Breast epithelium (tissue), 4 donors: ENCODE results near the gene TTC7B. TPM values are rescaled to one million over a fixed set of nuclear protein-coding genes. Genes with fewer than 3 reads are reported as not detected.

Source experiments
- DNase-seq, 2 donors: peaks; one replicate each; pipeline ENCODE4 v3.0.0-alpha.2; 2019; ENCODE audit warnings: low spot score in 2 of 2
- H3K27ac ChIP-seq, 2 donors: fragments of 200-600 bp; sonication (generic) in 1 of 2; one replicate each; pipeline ENCODE4 v1.5.1; 2016 to 2019; ENCODE audit warnings: mild to moderate bottlenecking in 1 of 2
- H3K27me3 ChIP-seq, 2 donors: fragments of 200-600 bp; sonication (generic) in 1 of 2; one replicate each; pipeline versions ENCODE4 v1.5.1 to v1.6.0; 2017 to 2019; ENCODE audit warnings: control low read depth in 1 of 2, mild to moderate bottlenecking in 1 of 2
- H3K36me3 ChIP-seq: fragments of 200-600 bp; one replicate; pipeline ENCODE4 v1.5.1; 2019
- H3K4me1 ChIP-seq, 2 donors: fragments of 200-600 bp; sonication (generic); one replicate each; pipeline ENCODE4 v1.5.1; 2016 to 2019; ENCODE audit warnings: control low read depth in 1 of 2
- H3K4me3 ChIP-seq, 3 donors: fragments of 200-600 bp; sonication (generic); 1 replicate in 2 of 3; 2 replicates in 1 of 3; pipeline ENCODE4 v1.5.1; 2016 to 2019; ENCODE audit warnings: mild to moderate bottlenecking in 3 of 3, moderate library complexity in 2 of 3
- H3K9me3 ChIP-seq, 2 donors: fragments of 200-600 bp; sonication (generic) in 1 of 2; one replicate each; pipeline ENCODE4 v1.5.1; 2016 to 2019; ENCODE audit warnings: control low read depth in 1 of 2
- POLR2A ChIP-seq: fragments of 450-650 bp; IDR thresholded peaks from one replicate; pipeline ENCODE4 v1.6.1; 2016; ENCODE audit warnings: antibody characterized with exemption, mild to moderate bottlenecking, moderate library complexity
- POLR2AphosphoS5 ChIP-seq, 3 donors: sonication (generic); formaldehyde crosslinking; IDR thresholded peaks; one replicate each; pipeline ENCODE4 v1.6.1; 2017; ENCODE audit warnings: antibody characterized with exemption in 3 of 3
- intact Hi-C: fragments of 100-400 bp; cut with DNase I; formaldehyde crosslinking; loops from one replicate; pipeline ENCODE4 v1.15.1; 2023; ENCODE audit warnings: low total_unique reads
- total RNA-seq, 3 donors: library from RNA; depleted of rRNA; stranded (reverse); fragments of >200 nt; gene quantifications; one replicate each; pipeline ENCODE4 v1.1.0, GENCODE V29; 2016
- TF ChIP-seq, protein P1 (sequence below), 3 donors: fragments of 450-650 bp; IDR thresholded peaks; one replicate each; pipeline ENCODE4 v1.5.1; 2016 to 2017; ENCODE audit warnings: antibody characterized with exemption in 3 of 3, mild to moderate bottlenecking in 3 of 3, moderate library complexity in 3 of 3

The TTC7B gene
- total RNA-seq, 3 donors from 2014 or later: 14.0 to 29.1 (median 22.0) TPM

DNA sequence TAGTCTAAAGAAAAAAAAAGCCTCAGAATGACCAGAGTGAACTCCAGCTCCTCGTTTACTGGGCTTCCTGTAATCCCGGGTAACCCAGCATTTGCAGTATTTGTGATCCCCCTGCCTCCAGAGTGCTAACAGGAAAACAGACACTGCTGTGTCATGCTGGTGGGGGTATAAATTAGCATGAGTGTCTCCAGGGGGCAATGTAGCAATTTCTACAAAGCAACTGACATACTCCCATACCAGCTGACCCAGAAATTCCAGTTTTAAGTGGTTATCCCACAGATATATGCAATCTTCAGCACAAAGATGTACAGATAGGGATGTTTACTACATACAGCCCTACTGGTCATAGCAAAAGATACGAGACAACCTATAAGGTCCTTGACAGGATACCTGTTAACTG lies 18.8 kb downstream of the TTC7B start:
- Histone ChIP-seq H3K4me1 (no peaks in the 10 kb centered on the region), H3K27ac (no peak overlapping the region), H3K9me3 (no peaks in the 10 kb centered on the region), H3K27me3 (no peaks in the 10 kb centered on the region), H3K36me3 (no peaks in the 10 kb centered on the region), H3K4me3 (no peak overlapping the region)
- intact Hi-C loops: no loop called here
- no peak for DNase-seq
- no peak for TF ChIP-seq POLR2A
- TF ChIP-seq, protein P1, sequence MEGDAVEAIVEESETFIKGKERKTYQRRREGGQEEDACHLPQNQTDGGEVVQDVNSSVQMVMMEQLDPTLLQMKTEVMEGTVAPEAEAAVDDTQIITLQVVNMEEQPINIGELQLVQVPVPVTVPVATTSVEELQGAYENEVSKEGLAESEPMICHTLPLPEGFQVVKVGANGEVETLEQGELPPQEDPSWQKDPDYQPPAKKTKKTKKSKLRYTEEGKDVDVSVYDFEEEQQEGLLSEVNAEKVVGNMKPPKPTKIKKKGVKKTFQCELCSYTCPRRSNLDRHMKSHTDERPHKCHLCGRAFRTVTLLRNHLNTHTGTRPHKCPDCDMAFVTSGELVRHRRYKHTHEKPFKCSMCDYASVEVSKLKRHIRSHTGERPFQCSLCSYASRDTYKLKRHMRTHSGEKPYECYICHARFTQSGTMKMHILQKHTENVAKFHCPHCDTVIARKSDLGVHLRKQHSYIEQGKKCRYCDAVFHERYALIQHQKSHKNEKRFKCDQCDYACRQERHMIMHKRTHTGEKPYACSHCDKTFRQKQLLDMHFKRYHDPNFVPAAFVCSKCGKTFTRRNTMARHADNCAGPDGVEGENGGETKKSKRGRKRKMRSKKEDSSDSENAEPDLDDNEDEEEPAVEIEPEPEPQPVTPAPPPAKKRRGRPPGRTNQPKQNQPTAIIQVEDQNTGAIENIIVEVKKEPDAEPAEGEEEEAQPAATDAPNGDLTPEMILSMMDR (IDR thresholded peaks at IDR 0.05): no peak
- no peak for TF ChIP-seq POLR2AphosphoS5 (IDR thresholded peaks at IDR 0.05)

DNA sequence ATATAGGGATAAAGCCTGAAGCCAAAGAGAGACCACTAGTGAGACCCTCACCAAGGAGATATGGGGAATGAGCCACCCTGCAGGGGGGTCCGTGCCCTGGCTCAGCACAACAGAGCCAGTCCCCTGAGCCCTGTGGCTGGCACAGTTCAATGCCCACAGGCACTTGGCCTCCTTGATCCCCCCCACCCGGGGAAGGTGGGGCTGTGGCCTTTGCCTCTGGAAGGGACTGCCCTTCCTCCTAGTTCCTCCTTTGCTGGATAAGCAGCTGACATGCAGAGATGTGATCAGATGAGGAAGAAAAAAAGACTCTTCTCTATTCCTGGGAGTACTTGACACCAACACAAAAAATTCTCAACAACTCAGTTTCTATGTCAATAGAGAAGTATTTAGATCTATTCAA lies 19.9 kb downstream of the TTC7B start:
- no peak for TF ChIP-seq POLR2AphosphoS5 (IDR thresholded peaks at IDR 0.05)
- TF ChIP-seq, protein P1 (IDR thresholded peaks at IDR 0.05): no peak
- no peak for TF ChIP-seq POLR2A
- Histone ChIP-seq H3K4me3 (no peak overlapping the region), H3K27ac (no peak overlapping the region), H3K36me3 (no peaks in the 10 kb centered on the region), H3K27me3 (no peaks in the 10 kb centered on the region), H3K4me1 (no peaks in the 10 kb centered on the region), H3K9me3 (no peaks in the 10 kb centered on the region)
- intact Hi-C loops: no loop called here
- DNase-seq: no peak

DNA sequence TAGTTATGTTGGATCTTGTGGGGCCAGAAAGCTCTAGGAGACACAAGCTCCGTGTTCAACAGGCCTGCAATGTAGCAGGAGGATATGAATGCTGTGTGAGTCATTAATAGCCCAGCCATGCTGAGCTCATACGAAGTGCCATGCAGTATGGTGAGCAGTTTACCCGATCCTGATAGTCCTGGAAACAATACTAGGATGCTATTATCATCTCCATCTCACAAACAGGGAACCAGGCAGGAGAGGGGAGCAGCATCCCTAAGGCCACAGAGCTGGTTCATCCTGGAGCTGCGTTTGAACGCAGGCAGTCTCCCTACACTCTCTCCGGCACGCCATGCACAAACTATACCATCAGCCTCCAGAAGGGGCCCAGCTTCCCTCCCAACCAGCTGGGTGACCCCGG lies 20.5 kb downstream of the TTC7B start:
- Histone ChIP-seq H3K36me3 (no peaks in the 10 kb centered on the region), H3K27ac (no peak overlapping the region), H3K4me3 (no peak overlapping the region), H3K9me3 (no peaks in the 10 kb centered on the region), H3K4me1 (no peaks in the 10 kb centered on the region), H3K27me3 (no peaks in the 10 kb centered on the region)
- intact Hi-C loops: no loop called here
- no peak for DNase-seq
- TF ChIP-seq POLR2A (no peak), POLR2AphosphoS5 (IDR thresholded peaks at IDR 0.05) (no peak)
- TF ChIP-seq, protein P1 (IDR thresholded peaks at IDR 0.05): no peak

- no peaks in the 10 kb centered on the region for H3K4me1 ChIP-seq
- DNase-seq: no peak
- intact Hi-C loops: no loop called here
- no peaks in the 10 kb centered on the region for H3K36me3 ChIP-seq
- no peaks in the 10 kb centered on the region for H3K9me3 ChIP-seq
- TF ChIP-seq POLR2A: no peak
- no peak for TF ChIP-seq POLR2AphosphoS5 (IDR thresholded peaks at IDR 0.05)
- TF ChIP-seq, protein P1 (IDR thresholded peaks at IDR 0.05): no peak
- H3K27ac ChIP-seq: no peak overlapping the region
- no peak overlapping the region for H3K4me3 ChIP-seq
- H3K27me3 ChIP-seq: no peaks in the 10 kb centered on the region
These were observed 24.7 kb downstream of the TTC7B start for GRCh38 chr14:90791486-90791885.

DNA sequence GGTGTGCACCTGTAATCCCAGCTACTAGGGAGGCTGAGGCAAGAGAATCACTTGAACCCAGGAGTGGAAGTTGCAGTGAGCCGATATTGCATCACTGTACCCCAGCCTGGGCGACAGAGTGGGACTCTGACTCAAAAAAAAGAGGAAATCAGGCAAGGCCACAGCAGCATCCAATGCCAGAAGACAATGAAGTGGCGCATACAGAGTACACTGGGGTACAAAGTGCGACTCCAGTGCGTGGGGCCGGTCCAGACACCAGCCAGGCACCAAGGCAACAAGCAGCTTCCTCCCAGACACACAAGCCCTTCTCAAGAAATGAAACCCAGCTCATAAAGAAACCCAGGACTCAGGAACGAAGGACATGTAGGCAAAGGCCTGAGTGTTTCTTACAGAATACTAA lies 28.2 kb downstream of the TTC7B start:
- no peak overlapping the region for H3K27ac ChIP-seq
- no peak for DNase-seq
- TF ChIP-seq, protein P1 (IDR thresholded peaks at IDR 0.05): no peak
- TF ChIP-seq POLR2AphosphoS5 (IDR thresholded peaks at IDR 0.05): no peak
- no peak for TF ChIP-seq POLR2A

More for the DNA sequence above, 28.2 kb downstream of the TTC7B start:
- no peak overlapping the region for H3K4me3 ChIP-seq
- H3K27me3 ChIP-seq: no peaks in the 10 kb centered on the region
- no peaks in the 10 kb centered on the region for H3K4me1 ChIP-seq
- H3K9me3 ChIP-seq: no peaks in the 10 kb centered on the region
- intact Hi-C loops: no loop called here
- H3K36me3 ChIP-seq: no peaks in the 10 kb centered on the region
